NT2/D1 (cell line): ENCODE results near the gene CDO1.

ENCODE experiments used
- DNase-seq: peaks from one replicate; pipeline ENCODE4 v3.0.0-alpha.2; 2011; ENCODE audit warnings: low read depth, low spot score
- H3K27me3 ChIP-seq: 2 replicates; pipeline ENCODE4 v1.6.0; 2011; ENCODE audit warnings: mild to moderate bottlenecking; ENCODE audit not compliant: insufficient read length, insufficient read depth
- H3K36me3 ChIP-seq: 2 replicates; pipeline ENCODE4 v1.6.1; 2011; ENCODE audit warnings: mild to moderate bottlenecking, low read length, mixed read lengths; ENCODE audit not compliant: insufficient read depth, insufficient read length
- H3K4me1 ChIP-seq: 2 replicates; pipeline ENCODE4 v1.5.1; 2011; ENCODE audit not compliant: insufficient read depth, insufficient read length
- H3K4me3 ChIP-seq: 2 replicates; pipeline ENCODE4 v1.5.1; 2011; ENCODE audit warnings: low read depth; ENCODE audit not compliant: insufficient read length
- H3K9ac ChIP-seq: 2 replicates; pipeline ENCODE4 v1.6.0; 2011; ENCODE audit warnings: low read depth; ENCODE audit not compliant: insufficient read length
- H3K9me3 ChIP-seq: 2 replicates; pipeline ENCODE4 v1.5.1; 2011; ENCODE audit warnings: mild to moderate bottlenecking, low read length; ENCODE audit not compliant: insufficient read depth
- SUZ12 ChIP-seq: IDR thresholded peaks from 2 replicates; pipeline ENCODE4 v1.6.1; 2011; ENCODE audit not compliant: insufficient read length, insufficient read depth; ENCODE audit errors: extremely low read depth
- YY1 ChIP-seq: IDR thresholded peaks from 2 replicates; pipeline ENCODE4 v1.6.1; 2011; ENCODE audit not compliant: insufficient read length, insufficient read depth
- ZNF274 ChIP-seq: IDR thresholded peaks from 2 replicates; pipeline ENCODE4 v1.6.1; 2011; ENCODE audit warnings: mild to moderate bottlenecking, low read depth, low read length

Gene CDO1

GRCh38 chr5:115801984-115802383 is 14.5 kb downstream of the CDO1 start:
- H3K4me1 ChIP-seq = no peaks in the 10 kb centered on the region
- H3K27me3 ChIP-seq = no peaks in the 10 kb centered on the region
- DNase-seq = no peak
- H3K9me3 ChIP-seq = no peaks in the 10 kb centered on the region
- H3K9ac ChIP-seq = no peak overlapping the region
- H3K36me3 ChIP-seq = peaks cover 10% of the 10 kb centered on the region
- H3K4me3 ChIP-seq = no peak overlapping the region
- TF ChIP-seq SUZ12 (no peak), YY1 (no peak), ZNF274 (no peak)

- Histone ChIP-seq H3K9me3 (no peaks in the 10 kb centered on the region), H3K4me3 (no peak overlapping the region), H3K36me3 (peaks cover 5% of the 10 kb centered on the region), H3K9ac (no peak overlapping the region), H3K4me1 (no peaks in the 10 kb centered on the region), H3K27me3 (no peaks in the 10 kb centered on the region)
- no peak for DNase-seq
- TF ChIP-seq SUZ12 = no peak
- TF ChIP-seq ZNF274 = no peak
- TF ChIP-seq YY1 = no peak
Observed at GRCh38 chr5:115801152-115801551, 15.3 kb downstream of the CDO1 start.

DNA sequence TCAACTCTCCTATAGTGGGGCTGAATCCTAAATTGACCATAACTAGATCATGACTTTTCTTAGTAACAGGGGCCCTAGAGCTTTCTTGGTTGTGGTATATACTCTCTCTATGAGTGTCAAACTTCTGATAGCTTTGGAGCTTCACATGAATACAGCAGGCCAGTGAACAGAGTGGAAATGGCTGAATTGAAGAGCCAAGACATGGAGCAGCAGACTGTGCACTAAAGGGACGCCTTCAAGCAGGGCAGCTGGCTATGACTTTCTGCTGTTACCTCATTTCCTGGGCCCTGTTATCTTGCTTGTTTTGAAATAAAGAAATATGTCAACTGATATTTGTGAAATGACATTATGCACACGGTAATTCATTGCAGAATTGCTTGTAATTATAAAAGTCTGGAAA is 16.4 kb downstream of the CDO1 start:
- H3K36me3 ChIP-seq = peaks cover 1% of the 10 kb centered on the region
- no peaks in the 10 kb centered on the region for H3K4me1 ChIP-seq
- TF ChIP-seq ZNF274 (no peak), SUZ12 (no peak), YY1 (no peak)
- no peak overlapping the region for H3K9ac ChIP-seq
- no peak for DNase-seq
- H3K27me3 ChIP-seq = no peaks in the 10 kb centered on the region
- H3K9me3 ChIP-seq = no peaks in the 10 kb centered on the region
- no peak overlapping the region for H3K4me3 ChIP-seq

- Histone ChIP-seq H3K9me3 (no peaks in the 10 kb centered on the region), H3K9ac (no peak overlapping the region), H3K4me3 (no peak overlapping the region), H3K36me3 (no peaks in the 10 kb centered on the region), H3K27me3 (no peaks in the 10 kb centered on the region), H3K4me1 (no peaks in the 10 kb centered on the region)
- no peak for TF ChIP-seq ZNF274
- TF ChIP-seq SUZ12 = no peak
- TF ChIP-seq YY1 = no peak
- DNase-seq = no peak
Observed at GRCh38 chr5:115798252-115798651, 18.2 kb downstream of the CDO1 start.

GRCh38 chr5:115796656-115797055 is 19.8 kb downstream of the CDO1 start:
- Histone ChIP-seq H3K36me3 (no peaks in the 10 kb centered on the region), H3K9me3 (no peaks in the 10 kb centered on the region), H3K9ac (no peak overlapping the region), H3K4me3 (no peak overlapping the region), H3K4me1 (no peaks in the 10 kb centered on the region), H3K27me3 (no peaks in the 10 kb centered on the region)
- no peak for TF ChIP-seq YY1
- TF ChIP-seq SUZ12 = no peak
- no peak for DNase-seq

GRCh38 chr5:115795700-115796099 is 20.8 kb downstream of the CDO1 start:
- no peak for DNase-seq
- H3K27me3 ChIP-seq = no peaks in the 10 kb centered on the region
- H3K36me3 ChIP-seq = no peaks in the 10 kb centered on the region
- TF ChIP-seq ZNF274 (no peak), SUZ12 (no peak), YY1 (no peak)
- H3K9ac ChIP-seq = no peak overlapping the region
- no peak overlapping the region for H3K4me3 ChIP-seq
- no peaks in the 10 kb centered on the region for H3K9me3 ChIP-seq
- H3K4me1 ChIP-seq = no peaks in the 10 kb centered on the region

DNA sequence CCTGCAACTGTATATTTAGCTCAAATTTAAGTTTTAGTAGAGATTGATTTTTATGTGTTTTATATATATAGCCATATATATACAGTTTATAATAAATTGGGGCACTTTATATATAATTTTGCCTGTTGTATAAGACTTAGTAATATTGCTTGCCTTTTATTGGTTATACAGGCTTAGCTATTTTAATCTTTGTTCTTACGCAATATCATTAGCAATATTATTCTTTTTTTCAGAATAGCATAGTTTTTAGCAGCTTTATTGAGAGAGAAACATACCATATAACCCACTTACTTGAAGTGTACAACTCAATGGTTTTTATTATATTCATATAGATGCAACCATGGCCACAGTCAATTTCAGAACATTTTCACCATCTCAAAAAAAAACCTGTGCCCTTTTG is 28.0 kb downstream of the CDO1 start:
- Histone ChIP-seq H3K27me3 (no peaks in the 10 kb centered on the region), H3K9ac (no peak overlapping the region), H3K4me3 (no peak overlapping the region), H3K4me1 (no peaks in the 10 kb centered on the region), H3K9me3 (no peaks in the 10 kb centered on the region), H3K36me3 (no peaks in the 10 kb centered on the region)
- no peak for DNase-seq
- TF ChIP-seq YY1 (no peak), ZNF274 (no peak), SUZ12 (no peak)

- DNase-seq = no peak
- H3K36me3 ChIP-seq = no peaks in the 10 kb centered on the region
- no peaks in the 10 kb centered on the region for H3K9me3 ChIP-seq
- H3K4me3 ChIP-seq = no peak overlapping the region
- no peaks in the 10 kb centered on the region for H3K27me3 ChIP-seq
- H3K9ac ChIP-seq = no peak overlapping the region
- TF ChIP-seq YY1 (no peak), SUZ12 (no peak), ZNF274 (no peak)
- H3K4me1 ChIP-seq = no peaks in the 10 kb centered on the region
Observed at GRCh38 chr5:115787426-115787825, 29.0 kb downstream of the CDO1 start.
